Measurements from ENCODE around the gene KCTD8.
"Not testable (repeated sequence)": the region's sequence is repeated elsewhere in the genome, so short reads cannot be mapped to it uniquely, and the experiment has no call there.

KCTD8 gene

DNA sequence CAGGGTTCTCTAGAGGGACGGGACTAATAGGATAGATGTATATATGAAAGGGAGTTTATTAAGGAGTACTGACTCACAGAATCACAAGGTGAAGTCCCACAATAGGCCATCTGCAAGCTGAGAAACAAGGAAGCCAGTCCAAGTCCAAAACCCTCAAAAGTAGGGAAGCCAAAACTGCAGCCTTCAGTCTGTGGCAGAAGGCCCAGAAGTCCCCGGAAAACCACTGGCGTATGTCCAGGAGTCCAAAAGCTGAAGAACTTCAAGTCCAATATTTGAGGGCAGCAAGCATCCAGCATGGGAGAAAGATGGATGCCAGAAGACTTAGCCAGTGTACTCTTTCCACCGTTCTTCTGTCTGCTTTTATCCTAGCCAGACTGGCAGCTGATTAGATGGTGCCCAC is 227.2 kb downstream of the KCTD8 start:
- no peaks in the 10 kb centered on the region for H3K36me3 ChIP-seq (ENCODE audit: control insufficient read depth, insufficient read depth, low read length)
- H3K27ac ChIP-seq (ENCODE audit: low read depth, low read length): no peak overlapping the region
- no peak overlapping the region for H3K9ac ChIP-seq (ENCODE audit: low read length)
- no peaks in the 10 kb centered on the region for H3K27me3 ChIP-seq (ENCODE audit: control insufficient read depth, insufficient read depth, low read length)
- H3K4me1 ChIP-seq (ENCODE audit: control insufficient read depth, insufficient read depth, low read length): no peaks in the 10 kb centered on the region
- H3K9me3 ChIP-seq (ENCODE audit: control insufficient read depth, insufficient read depth, low read depth, low read length): no peaks in the 10 kb centered on the region
- no peak overlapping the region for H3K4me3 ChIP-seq (ENCODE audit: low read depth, low read length)

DNA sequence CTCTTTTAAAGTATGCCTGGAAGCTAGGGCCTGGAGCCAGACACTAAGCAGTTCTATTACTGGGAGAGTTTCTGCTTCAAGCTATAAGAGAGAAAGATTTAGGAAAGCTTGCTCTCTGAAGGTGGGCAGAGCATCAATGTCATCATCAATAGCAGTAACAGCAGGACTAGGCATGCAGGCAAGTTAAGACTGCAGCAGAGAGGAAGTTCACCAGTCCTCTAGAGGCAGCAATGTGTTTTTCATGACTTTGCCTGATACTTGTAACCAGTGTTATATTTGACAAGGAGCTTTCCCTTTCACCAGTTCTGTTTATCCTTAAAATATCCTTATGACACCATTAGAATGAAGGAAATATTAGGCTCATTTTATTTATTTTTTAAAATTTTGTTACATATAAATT is 237.9 kb downstream of the KCTD8 start:
- Histone ChIP-seq H3K27ac (ENCODE audit: low read depth, low read length) (no peak overlapping the region), H3K9me3 (ENCODE audit: control insufficient read depth, insufficient read depth, low read depth, low read length) (no peaks in the 10 kb centered on the region), H3K27me3 (ENCODE audit: control insufficient read depth, insufficient read depth, low read length) (no peaks in the 10 kb centered on the region), H3K9ac (ENCODE audit: low read length) (no peak overlapping the region), H3K4me1 (ENCODE audit: control insufficient read depth, insufficient read depth, low read length) (no peaks in the 10 kb centered on the region), H3K4me3 (ENCODE audit: low read depth, low read length) (no peak overlapping the region), H3K36me3 (ENCODE audit: control insufficient read depth, insufficient read depth, low read length) (no peaks in the 10 kb centered on the region)

- Histone ChIP-seq H3K9ac (ENCODE audit: low read length) (no peak overlapping the region), H3K9me3 (ENCODE audit: control insufficient read depth, insufficient read depth, low read depth, low read length) (peaks cover 4% of the 10 kb centered on the region; the same call in 1 of the 2 replicates), H3K27ac (ENCODE audit: low read depth, low read length) (no peak overlapping the region), H3K27me3 (ENCODE audit: control insufficient read depth, insufficient read depth, low read length) (no peaks in the 10 kb centered on the region), H3K36me3 (ENCODE audit: control insufficient read depth, insufficient read depth, low read length) (no peaks in the 10 kb centered on the region), H3K4me3 (ENCODE audit: low read depth, low read length) (no peak overlapping the region), H3K4me1 (ENCODE audit: control insufficient read depth, insufficient read depth, low read length) (no peaks in the 10 kb centered on the region)
Measured at GRCh38 chr4:44196796-44197195, 251.8 kb downstream of the KCTD8 start.

DNA sequence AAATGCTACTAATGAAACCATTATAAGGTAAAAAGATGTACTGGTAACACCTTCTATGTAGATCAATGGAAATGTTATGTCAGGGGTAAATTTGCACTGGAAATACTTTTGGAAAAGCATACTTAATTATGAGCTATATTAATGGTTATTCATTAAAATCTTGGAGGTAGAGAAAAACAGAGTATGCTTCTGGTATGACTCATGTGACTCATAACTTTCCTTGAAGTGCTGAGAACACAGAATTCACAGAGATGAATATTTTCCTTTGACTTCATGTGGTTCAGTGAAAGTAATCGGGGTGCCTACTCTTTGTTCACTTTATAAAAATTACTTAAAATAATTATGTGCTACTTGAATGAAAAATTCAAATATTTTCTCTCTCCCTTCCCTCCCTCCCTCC is 254.2 kb downstream of the KCTD8 start:
- Histone ChIP-seq H3K36me3 (ENCODE audit: control insufficient read depth, insufficient read depth, low read length) (no peaks in the 10 kb centered on the region), H3K4me1 (ENCODE audit: control insufficient read depth, insufficient read depth, low read length) (no peaks in the 10 kb centered on the region), H3K9me3 (ENCODE audit: control insufficient read depth, insufficient read depth, low read depth, low read length) (peaks cover 8% of the 10 kb centered on the region; the same call in 1 of the 2 replicates), H3K4me3 (ENCODE audit: low read depth, low read length) (no peak overlapping the region), H3K27ac (ENCODE audit: low read depth, low read length) (no peak overlapping the region), H3K27me3 (ENCODE audit: control insufficient read depth, insufficient read depth, low read length) (no peaks in the 10 kb centered on the region), H3K9ac (ENCODE audit: low read length) (no peak overlapping the region)

- Histone ChIP-seq H3K27ac (ENCODE audit: low read depth, low read length) (no peak overlapping the region), H3K4me3 (ENCODE audit: low read depth, low read length) (no peak overlapping the region)
Measured at GRCh38 chr4:44186850-44187246, 261.8 kb downstream of the KCTD8 start.

GRCh38 chr4:44186096-44186849 is 262.3 kb downstream of the KCTD8 start:
- Histone ChIP-seq H3K4me3 (ENCODE audit: low read depth, low read length) (no peak overlapping the region), H3K36me3 (ENCODE audit: control insufficient read depth, insufficient read depth, low read length) (no peaks in the 10 kb centered on the region), H3K27ac (ENCODE audit: low read depth, low read length) (no peak overlapping the region), H3K4me1 (ENCODE audit: control insufficient read depth, insufficient read depth, low read length) (peaks cover 3% of the 10 kb centered on the region; the same call in 1 of the 2 replicates), H3K9me3 (ENCODE audit: control insufficient read depth, insufficient read depth, low read depth, low read length) (no peaks in the 10 kb centered on the region), H3K27me3 (ENCODE audit: control insufficient read depth, insufficient read depth, low read length) (no peaks in the 10 kb centered on the region), H3K9ac (ENCODE audit: low read length) (no peak overlapping the region)

More at GRCh38 chr4:44186850-44187246, 261.8 kb downstream of the KCTD8 start:
- H3K36me3 ChIP-seq (ENCODE audit: control insufficient read depth, insufficient read depth, low read length): no peaks in the 10 kb centered on the region
- peaks cover 5% of the 10 kb centered on the region; the same call in 1 of the 2 replicates for H3K9me3 ChIP-seq (ENCODE audit: control insufficient read depth, insufficient read depth, low read depth, low read length)
- H3K27me3 ChIP-seq (ENCODE audit: control insufficient read depth, insufficient read depth, low read length): no peaks in the 10 kb centered on the region
- peaks cover 3% of the 10 kb centered on the region; the same call in 1 of the 2 replicates for H3K4me1 ChIP-seq (ENCODE audit: control insufficient read depth, insufficient read depth, low read length)
- no peak overlapping the region for H3K9ac ChIP-seq (ENCODE audit: low read length)

DNA sequence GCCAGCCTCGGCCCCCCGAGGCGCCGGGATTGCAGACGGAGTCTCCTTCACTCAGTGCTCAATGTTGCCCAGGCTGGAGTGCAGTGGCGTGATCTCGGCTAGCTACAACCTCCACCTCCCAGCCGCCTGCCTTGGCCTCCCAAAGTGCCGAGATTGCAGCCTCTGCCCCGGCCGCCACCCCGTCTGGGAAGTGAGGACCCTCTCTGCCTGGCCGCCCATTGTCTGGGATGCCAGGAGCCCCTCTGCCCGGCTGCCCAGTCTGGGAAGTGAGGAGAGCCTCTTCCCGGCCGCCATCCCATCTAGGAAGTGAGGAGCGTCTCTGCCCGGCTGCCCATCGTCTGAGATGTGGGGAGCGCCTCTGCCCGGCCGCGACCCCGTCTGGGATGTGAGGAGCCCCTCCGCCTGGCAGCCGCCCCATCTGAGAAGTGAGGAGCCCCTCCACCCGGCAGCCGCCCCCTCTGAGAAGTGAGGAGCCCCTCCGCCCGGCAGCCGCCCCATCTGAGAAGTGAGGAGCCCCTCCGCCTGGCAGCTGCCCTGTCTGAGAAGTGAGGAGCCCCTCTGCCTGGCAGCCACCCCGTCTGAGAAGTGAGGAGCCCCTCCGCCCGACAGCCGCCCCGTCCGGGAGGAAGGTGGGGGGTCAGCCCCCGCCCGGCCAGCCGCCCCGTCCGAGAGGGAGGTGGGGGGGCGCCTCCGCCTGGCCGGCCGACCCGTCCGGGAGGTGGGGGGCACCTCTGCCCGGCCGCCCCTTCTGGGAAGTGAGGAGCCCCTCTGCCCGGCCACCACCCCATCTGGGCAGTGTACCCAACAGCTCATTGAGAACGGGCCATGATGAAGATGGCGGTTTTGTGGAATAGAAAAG is 266.9 kb downstream of the KCTD8 start:
- H3K4me3 ChIP-seq (ENCODE audit: low read depth, low read length); H3K4me1 ChIP-seq (ENCODE audit: control insufficient read depth, insufficient read depth, low read length): not testable (repeated sequence)
- peaks cover 14% of the 10 kb centered on the region for H3K9me3 ChIP-seq (ENCODE audit: control insufficient read depth, insufficient read depth, low read depth, low read length)

GRCh38 chr4:44167766-44168165 is 280.8 kb downstream of the KCTD8 start:
- H3K9ac ChIP-seq (ENCODE audit: low read length); H3K4me3 ChIP-seq (ENCODE audit: low read depth, low read length); H3K36me3 ChIP-seq (ENCODE audit: control insufficient read depth, insufficient read depth, low read length); H3K4me1 ChIP-seq (ENCODE audit: control insufficient read depth, insufficient read depth, low read length); H3K27me3 ChIP-seq (ENCODE audit: control insufficient read depth, insufficient read depth, low read length); H3K27ac ChIP-seq (ENCODE audit: low read depth, low read length): not testable (repeated sequence)
- H3K9me3 ChIP-seq (ENCODE audit: control insufficient read depth, insufficient read depth, low read depth, low read length): peaks cover 10% of the 10 kb centered on the region

More for the DNA sequence above, 266.9 kb downstream of the KCTD8 start:
- not testable (repeated sequence) for H3K9ac ChIP-seq (ENCODE audit: low read length); H3K27me3 ChIP-seq (ENCODE audit: control insufficient read depth, insufficient read depth, low read length); H3K36me3 ChIP-seq (ENCODE audit: control insufficient read depth, insufficient read depth, low read length); H3K27ac ChIP-seq (ENCODE audit: low read depth, low read length)

- no peak overlapping the region for H3K4me3 ChIP-seq (ENCODE audit: low read depth, low read length)
- peaks cover 10% of the 10 kb centered on the region for H3K9me3 ChIP-seq (ENCODE audit: control insufficient read depth, insufficient read depth, low read depth, low read length)
- H3K27me3 ChIP-seq (ENCODE audit: control insufficient read depth, insufficient read depth, low read length): no peaks in the 10 kb centered on the region
- no peaks in the 10 kb centered on the region for H3K4me1 ChIP-seq (ENCODE audit: control insufficient read depth, insufficient read depth, low read length)
- no peak overlapping the region for H3K9ac ChIP-seq (ENCODE audit: low read length)
- no peak overlapping the region for H3K27ac ChIP-seq (ENCODE audit: low read depth, low read length)
- no peaks in the 10 kb centered on the region for H3K36me3 ChIP-seq (ENCODE audit: control insufficient read depth, insufficient read depth, low read length)
Measured at GRCh38 chr4:44165938-44166337, 282.7 kb downstream of the KCTD8 start.

DNA sequence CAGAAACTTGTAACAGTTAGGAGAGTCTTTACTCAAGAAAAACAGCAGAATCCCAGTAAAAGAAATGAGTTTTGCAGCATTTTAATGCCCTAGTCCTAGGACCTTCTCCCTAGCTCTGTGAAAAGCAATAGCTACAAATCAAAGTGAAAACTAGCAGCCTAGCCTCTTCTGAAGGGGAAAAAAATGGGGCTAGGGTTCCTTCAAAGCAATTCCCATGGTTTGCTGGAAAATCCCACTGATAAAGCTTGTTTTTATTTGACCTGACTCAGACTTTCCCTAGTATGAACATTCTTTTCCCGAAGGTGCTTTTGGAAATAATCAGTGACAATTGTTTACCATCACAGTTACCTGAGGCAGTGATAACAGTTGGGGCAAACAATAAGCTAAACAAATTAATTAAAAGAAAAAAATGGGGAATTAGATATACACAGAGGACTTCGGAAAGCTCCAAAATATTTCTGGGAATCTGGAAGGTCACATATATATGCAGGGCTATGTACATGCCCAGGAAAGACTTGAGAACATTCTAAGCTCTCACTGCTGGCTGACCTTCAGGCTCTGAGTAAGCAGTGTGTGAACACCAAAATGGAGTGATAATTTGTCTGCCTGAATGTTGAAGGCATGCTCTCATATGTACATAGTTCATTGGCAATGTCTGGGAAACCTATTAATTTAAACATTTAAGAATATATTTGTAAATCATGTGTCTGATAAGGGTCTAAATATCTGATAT is 285.9 kb downstream of the KCTD8 start:
- Histone ChIP-seq H3K4me1 (ENCODE audit: control insufficient read depth, insufficient read depth, low read length) (no peaks in the 10 kb centered on the region), H3K4me3 (ENCODE audit: low read depth, low read length) (no peak overlapping the region), H3K9me3 (ENCODE audit: control insufficient read depth, insufficient read depth, low read depth, low read length) (peaks cover 10% of the 10 kb centered on the region), H3K27ac (ENCODE audit: low read depth, low read length) (no peak overlapping the region), H3K36me3 (ENCODE audit: control insufficient read depth, insufficient read depth, low read length) (no peaks in the 10 kb centered on the region), H3K9ac (ENCODE audit: low read length) (no peak overlapping the region), H3K27me3 (ENCODE audit: control insufficient read depth, insufficient read depth, low read length) (no peaks in the 10 kb centered on the region)
